Muscle layer of colon (tissue), 2 donors: ENCODE results near the gene ELOA2.

ENCODE experiments used
- H3K27ac ChIP-seq: one replicate; pipeline ENCODE4 v1.7.0; 2013; ENCODE audit warnings: low read depth, mild to moderate bottlenecking, low read length, moderate library complexity
- H3K27me3 ChIP-seq, 2 donors: one replicate each; pipeline ENCODE4 v1.7.0; 2013; ENCODE audit warnings: low read length in 2 of 2, mild to moderate bottlenecking in 2 of 2; ENCODE audit not compliant: insufficient read depth in 2 of 2, control insufficient read depth in 1 of 2
- H3K36me3 ChIP-seq: one replicate; pipeline ENCODE4 v1.7.0; 2013; ENCODE audit warnings: mild to moderate bottlenecking, low read length; ENCODE audit not compliant: insufficient read depth
- H3K4me1 ChIP-seq: one replicate; pipeline ENCODE4 v1.7.0; 2013; ENCODE audit warnings: mild to moderate bottlenecking, low read length; ENCODE audit not compliant: insufficient read depth
- H3K4me3 ChIP-seq, 2 donors: one replicate each; pipeline ENCODE4 v1.7.0; 2013; ENCODE audit warnings: low read length in 2 of 2, low read depth in 1 of 2, mild to moderate bottlenecking in 1 of 2, moderate library complexity in 1 of 2
- H3K9ac ChIP-seq: one replicate; pipeline ENCODE4 v1.7.0; 2013; ENCODE audit warnings: low read length
- H3K9me3 ChIP-seq: one replicate; pipeline ENCODE4 v1.7.0; 2013; ENCODE audit warnings: mild to moderate bottlenecking, low read length
- donor health status: abdominal sarcoma.
- donor health status: Adenocarcinoma of cecum.

The ELOA2 gene

GRCh38 chr18:47035156-47035671 is at the start of gene ELOA2:
Gene ELOA2, minus strand, starts transcription at chr18:47035621. Its CDS starts 357 bp downstream, at chr18:47035264.
- H3K27me3 ChIP-seq, result no peaks in the 10 kb centered on the region
- H3K4me3 ChIP-seq, result no peak within 1 kb of the TSS
- H3K9me3 ChIP-seq, result no peaks in the 10 kb centered on the region
- H3K4me1 ChIP-seq, result no peaks in the 10 kb centered on the region
- no peak within 1 kb of the TSS for H3K27ac ChIP-seq
- H3K9ac ChIP-seq, result no peak within 1 kb of the TSS
- no peaks in the 10 kb centered on the region for H3K36me3 ChIP-seq

GRCh38 chr18:47081578-47081977 is 46.2 kb upstream of the ELOA2 start:
- Histone ChIP-seq H3K27me3 (no peaks in the 10 kb centered on the region), H3K9me3 (no peaks in the 10 kb centered on the region), H3K36me3 (no peaks in the 10 kb centered on the region), H3K9ac (no peak overlapping the region), H3K4me1 (no peaks in the 10 kb centered on the region), H3K4me3 (no peak overlapping the region), H3K27ac (no peak overlapping the region)

GRCh38 chr18:47080872-47081271 is 45.5 kb upstream of the ELOA2 start:
- H3K9me3 ChIP-seq, result no peaks in the 10 kb centered on the region
- no peaks in the 10 kb centered on the region for H3K27me3 ChIP-seq
- H3K27ac ChIP-seq, result no peak overlapping the region
- no peak overlapping the region for H3K9ac ChIP-seq
- H3K4me3 ChIP-seq, result no peak overlapping the region
- H3K4me1 ChIP-seq, result no peaks in the 10 kb centered on the region
- no peaks in the 10 kb centered on the region for H3K36me3 ChIP-seq

GRCh38 chr18:47077111-47077510 is 41.7 kb upstream of the ELOA2 start:
- H3K27ac ChIP-seq, result no peak overlapping the region
- no peak overlapping the region for H3K9ac ChIP-seq
- H3K36me3 ChIP-seq, result no peaks in the 10 kb centered on the region
- H3K27me3 ChIP-seq, result no peaks in the 10 kb centered on the region
- no peaks in the 10 kb centered on the region for H3K4me1 ChIP-seq
- H3K4me3 ChIP-seq, result no peak overlapping the region
- H3K9me3 ChIP-seq, result no peaks in the 10 kb centered on the region

GRCh38 chr18:47075098-47075883 is 39.9 kb upstream of the ELOA2 start:
- H3K4me1 ChIP-seq, result no peaks in the 10 kb centered on the region

GRCh38 chr18:47067648-47068047 is 32.2 kb upstream of the ELOA2 start:
- H3K4me1 ChIP-seq, result no peaks in the 10 kb centered on the region
- no peak overlapping the region for H3K27ac ChIP-seq
- H3K9me3 ChIP-seq, result no peaks in the 10 kb centered on the region
- H3K36me3 ChIP-seq, result no peaks in the 10 kb centered on the region
- no peak overlapping the region for H3K9ac ChIP-seq
- no peaks in the 10 kb centered on the region for H3K27me3 ChIP-seq
- no peak overlapping the region for H3K4me3 ChIP-seq

More at GRCh38 chr18:47075098-47075883, 39.9 kb upstream of the ELOA2 start:
- H3K9ac ChIP-seq, result no peak overlapping the region
- no peak overlapping the region for H3K27ac ChIP-seq
- no peak overlapping the region for H3K4me3 ChIP-seq
- no peaks in the 10 kb centered on the region for H3K27me3 ChIP-seq
- H3K9me3 ChIP-seq, result no peaks in the 10 kb centered on the region
- no peaks in the 10 kb centered on the region for H3K36me3 ChIP-seq

- Histone ChIP-seq H3K27ac (no peak overlapping the region), H3K4me1 (no peaks in the 10 kb centered on the region), H3K4me3 (no peak overlapping the region), H3K9ac (no peak overlapping the region), H3K36me3 (no peaks in the 10 kb centered on the region), H3K9me3 (no peaks in the 10 kb centered on the region), H3K27me3 (no peaks in the 10 kb centered on the region)
These were observed 27.7 kb upstream of the ELOA2 start for GRCh38 chr18:47063096-47063495.

- Histone ChIP-seq H3K27ac (no peak overlapping the region), H3K4me1 (no peaks in the 10 kb centered on the region), H3K9ac (no peak overlapping the region)
These were observed 27.1 kb upstream of the ELOA2 start for GRCh38 chr18:47062471-47062870.

GRCh38 chr18:47054369-47054768 is 18.9 kb upstream of the ELOA2 start:
- no peak overlapping the region for H3K27ac ChIP-seq
- H3K9ac ChIP-seq, result no peak overlapping the region
- H3K4me1 ChIP-seq, result no peaks in the 10 kb centered on the region
- H3K36me3 ChIP-seq, result no peaks in the 10 kb centered on the region
- H3K9me3 ChIP-seq, result no peaks in the 10 kb centered on the region
- H3K4me3 ChIP-seq, result no peak overlapping the region
- H3K27me3 ChIP-seq, result no peaks in the 10 kb centered on the region

More at GRCh38 chr18:47062471-47062870, 27.1 kb upstream of the ELOA2 start:
- no peaks in the 10 kb centered on the region for H3K36me3 ChIP-seq
- no peak overlapping the region for H3K4me3 ChIP-seq
- no peaks in the 10 kb centered on the region for H3K9me3 ChIP-seq
- H3K27me3 ChIP-seq, result no peaks in the 10 kb centered on the region

- Histone ChIP-seq H3K4me3 (no peak overlapping the region), H3K27ac (no peak overlapping the region), H3K9ac (no peak overlapping the region), H3K9me3 (no peaks in the 10 kb centered on the region), H3K36me3 (no peaks in the 10 kb centered on the region), H3K4me1 (no peaks in the 10 kb centered on the region), H3K27me3 (no peaks in the 10 kb centered on the region)
These were observed 15.0 kb upstream of the ELOA2 start for GRCh38 chr18:47050468-47050867.

- Histone ChIP-seq H3K9me3 (no peaks in the 10 kb centered on the region), H3K9ac (no peak overlapping the region), H3K27me3 (no peaks in the 10 kb centered on the region), H3K36me3 (no peaks in the 10 kb centered on the region), H3K27ac (no peak overlapping the region), H3K4me1 (no peaks in the 10 kb centered on the region), H3K4me3 (no peak overlapping the region)
These were observed 5.6 kb upstream of the ELOA2 start for GRCh38 chr18:47040982-47041381.
